ENCODE results near the gene ADRA1B.

Gene ADRA1B

DNA sequence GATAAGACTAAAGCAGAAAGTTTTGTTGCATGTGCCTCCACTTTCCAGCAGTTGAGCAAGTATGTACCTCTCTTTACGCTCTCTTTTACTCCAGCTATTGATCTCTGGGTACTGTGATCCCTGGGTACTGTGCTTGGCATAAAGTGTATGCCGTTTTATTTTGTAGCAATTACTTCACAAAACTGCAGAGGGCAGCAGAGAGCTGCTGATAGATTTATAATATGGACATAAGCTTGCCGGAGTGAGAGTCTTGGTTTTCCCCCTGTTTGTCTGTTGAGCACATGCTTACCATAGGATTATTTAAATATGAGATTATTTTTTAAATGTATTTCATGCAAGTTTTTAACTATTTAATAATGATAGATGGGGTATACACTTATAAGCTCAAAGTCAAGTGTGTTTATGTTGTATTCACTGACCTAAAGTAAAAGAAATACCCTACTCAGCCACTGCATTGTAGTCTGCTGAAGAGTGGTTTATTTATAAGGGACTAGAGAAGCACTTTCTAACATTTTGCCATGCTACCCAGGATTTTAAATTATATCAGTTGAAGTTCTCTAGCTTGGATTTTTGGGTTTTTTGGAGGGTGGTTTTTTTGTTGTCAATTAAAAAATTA lies 105.7 kb downstream of the ADRA1B start:
- DNase-seq = peak; percentile 10
